ENCODE data around the gene WNT1.

DNA sequence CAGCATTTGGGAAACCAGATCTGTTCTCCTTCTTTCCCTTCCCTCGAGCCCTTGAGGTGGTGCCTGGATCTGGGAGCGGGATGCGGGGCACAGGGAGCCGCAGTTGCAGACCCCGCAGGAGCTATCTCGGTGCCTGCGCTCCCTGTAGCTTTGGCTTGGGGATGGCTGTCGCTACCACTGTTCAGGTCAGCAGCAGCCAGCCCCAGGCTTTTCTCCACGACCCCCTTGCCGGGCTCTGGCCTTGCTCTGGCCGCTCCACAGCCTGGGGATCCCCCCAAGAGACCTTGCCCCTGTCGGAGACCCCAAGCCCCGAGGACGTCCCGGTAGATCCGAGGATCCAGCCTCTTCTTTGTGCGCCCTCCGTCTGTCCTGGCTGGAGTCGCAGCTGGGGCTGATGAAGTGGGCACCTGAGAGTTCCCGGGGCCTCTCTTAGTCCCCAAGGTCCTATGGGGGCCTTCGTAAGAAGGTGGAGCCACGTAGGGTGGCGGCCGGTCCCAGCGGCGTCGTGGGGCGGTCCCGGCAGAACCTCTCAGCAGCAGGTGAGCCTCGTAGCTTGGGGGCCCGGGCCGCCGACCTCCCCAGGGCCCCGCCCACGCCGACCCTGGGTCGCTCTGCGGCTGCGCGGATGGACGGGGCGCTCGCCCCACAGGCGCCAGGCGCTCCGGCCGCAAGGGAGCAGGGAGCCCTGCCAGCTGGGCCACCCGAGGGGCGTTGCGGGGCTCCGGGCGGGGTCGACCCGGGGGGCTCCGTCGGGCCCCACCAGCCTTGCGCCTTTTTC lies 19.8 kb downstream of the WNT1 start:
- TF ChIP-seq, protein P1, sequence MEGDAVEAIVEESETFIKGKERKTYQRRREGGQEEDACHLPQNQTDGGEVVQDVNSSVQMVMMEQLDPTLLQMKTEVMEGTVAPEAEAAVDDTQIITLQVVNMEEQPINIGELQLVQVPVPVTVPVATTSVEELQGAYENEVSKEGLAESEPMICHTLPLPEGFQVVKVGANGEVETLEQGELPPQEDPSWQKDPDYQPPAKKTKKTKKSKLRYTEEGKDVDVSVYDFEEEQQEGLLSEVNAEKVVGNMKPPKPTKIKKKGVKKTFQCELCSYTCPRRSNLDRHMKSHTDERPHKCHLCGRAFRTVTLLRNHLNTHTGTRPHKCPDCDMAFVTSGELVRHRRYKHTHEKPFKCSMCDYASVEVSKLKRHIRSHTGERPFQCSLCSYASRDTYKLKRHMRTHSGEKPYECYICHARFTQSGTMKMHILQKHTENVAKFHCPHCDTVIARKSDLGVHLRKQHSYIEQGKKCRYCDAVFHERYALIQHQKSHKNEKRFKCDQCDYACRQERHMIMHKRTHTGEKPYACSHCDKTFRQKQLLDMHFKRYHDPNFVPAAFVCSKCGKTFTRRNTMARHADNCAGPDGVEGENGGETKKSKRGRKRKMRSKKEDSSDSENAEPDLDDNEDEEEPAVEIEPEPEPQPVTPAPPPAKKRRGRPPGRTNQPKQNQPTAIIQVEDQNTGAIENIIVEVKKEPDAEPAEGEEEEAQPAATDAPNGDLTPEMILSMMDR (IDR thresholded peaks at IDR 0.05; ENCODE audit: insufficient read depth, low read length): no peak
- TF ChIP-seq POLR2AphosphoS5 (IDR thresholded peaks at IDR 0.05; ENCODE audit: low read depth): no peak
- TF ChIP-seq, protein P2, sequence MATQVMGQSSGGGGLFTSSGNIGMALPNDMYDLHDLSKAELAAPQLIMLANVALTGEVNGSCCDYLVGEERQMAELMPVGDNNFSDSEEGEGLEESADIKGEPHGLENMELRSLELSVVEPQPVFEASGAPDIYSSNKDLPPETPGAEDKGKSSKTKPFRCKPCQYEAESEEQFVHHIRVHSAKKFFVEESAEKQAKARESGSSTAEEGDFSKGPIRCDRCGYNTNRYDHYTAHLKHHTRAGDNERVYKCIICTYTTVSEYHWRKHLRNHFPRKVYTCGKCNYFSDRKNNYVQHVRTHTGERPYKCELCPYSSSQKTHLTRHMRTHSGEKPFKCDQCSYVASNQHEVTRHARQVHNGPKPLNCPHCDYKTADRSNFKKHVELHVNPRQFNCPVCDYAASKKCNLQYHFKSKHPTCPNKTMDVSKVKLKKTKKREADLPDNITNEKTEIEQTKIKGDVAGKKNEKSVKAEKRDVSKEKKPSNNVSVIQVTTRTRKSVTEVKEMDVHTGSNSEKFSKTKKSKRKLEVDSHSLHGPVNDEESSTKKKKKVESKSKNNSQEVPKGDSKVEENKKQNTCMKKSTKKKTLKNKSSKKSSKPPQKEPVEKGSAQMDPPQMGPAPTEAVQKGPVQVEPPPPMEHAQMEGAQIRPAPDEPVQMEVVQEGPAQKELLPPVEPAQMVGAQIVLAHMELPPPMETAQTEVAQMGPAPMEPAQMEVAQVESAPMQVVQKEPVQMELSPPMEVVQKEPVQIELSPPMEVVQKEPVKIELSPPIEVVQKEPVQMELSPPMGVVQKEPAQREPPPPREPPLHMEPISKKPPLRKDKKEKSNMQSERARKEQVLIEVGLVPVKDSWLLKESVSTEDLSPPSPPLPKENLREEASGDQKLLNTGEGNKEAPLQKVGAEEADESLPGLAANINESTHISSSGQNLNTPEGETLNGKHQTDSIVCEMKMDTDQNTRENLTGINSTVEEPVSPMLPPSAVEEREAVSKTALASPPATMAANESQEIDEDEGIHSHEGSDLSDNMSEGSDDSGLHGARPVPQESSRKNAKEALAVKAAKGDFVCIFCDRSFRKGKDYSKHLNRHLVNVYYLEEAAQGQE (IDR thresholded peaks at IDR 0.05; ENCODE audit: insufficient replicate concordance, low read depth): no peak
- no peak for TF ChIP-seq GABPA (IDR thresholded peaks at IDR 0.05; ENCODE audit: low read depth)
- no peak for TF ChIP-seq SPI1 (IDR thresholded peaks at IDR 0.05; ENCODE audit: borderline replicate concordance, low read depth)
